Ishikawa (cell line): ENCODE measurements around the gene TPO.

Experiments
- CEBPB ChIP-seq: IDR thresholded peaks from 2 replicates; pipeline ENCODE4 v1.6.1; 2012
- CREB1 ChIP-seq: IDR thresholded peaks from 2 replicates; pipeline ENCODE4 v1.6.1; 2012; ENCODE audit warnings: low read depth
- EGR1 ChIP-seq: IDR thresholded peaks from 2 replicates; pipeline ENCODE4 v1.6.1; 2012
- EP300 ChIP-seq: IDR thresholded peaks from 2 replicates; pipeline ENCODE4 v1.6.1; 2012; ENCODE audit warnings: borderline replicate concordance
- FOXM1 ChIP-seq: IDR thresholded peaks from 2 replicates; pipeline ENCODE4 v1.6.1; 2012; ENCODE audit warnings: low read depth, borderline replicate concordance
- NFIC ChIP-seq: IDR thresholded peaks from 2 replicates; pipeline ENCODE4 v1.6.1; 2012
- RAD21 ChIP-seq: IDR thresholded peaks from 2 replicates; pipeline ENCODE4 v1.6.1; 2012; ENCODE audit warnings: low read depth
- TAF1 ChIP-seq: IDR thresholded peaks from 2 replicates; pipeline ENCODE4 v1.6.1; 2012; ENCODE audit warnings: low read depth, mild to moderate bottlenecking
- TCF12 ChIP-seq: IDR thresholded peaks from 2 replicates; pipeline ENCODE4 v1.6.1; 2012; ENCODE audit warnings: low read depth
- TEAD4 ChIP-seq: IDR thresholded peaks from 2 replicates; pipeline ENCODE4 v1.6.1; 2012
- YY1 ChIP-seq: IDR thresholded peaks from 2 replicates; pipeline ENCODE4 v1.6.1; 2012; ENCODE audit warnings: low read depth
- ZBTB7A ChIP-seq: IDR thresholded peaks from 2 replicates; pipeline ENCODE4 v1.6.1; 2012; ENCODE audit warnings: low read depth
- TF ChIP-seq, protein P1 (sequence below): IDR thresholded peaks from 2 replicates; pipeline ENCODE4 v1.6.1; 2012
- TF ChIP-seq, protein P2 (sequence below): IDR thresholded peaks from 2 replicates; pipeline ENCODE4 v1.6.1; 2012; ENCODE audit warnings: low read depth, mild to moderate bottlenecking
- TF ChIP-seq, protein P3 (sequence below): IDR thresholded peaks from 2 replicates; pipeline ENCODE4 v1.6.1; 2012

The TPO gene

DNA sequence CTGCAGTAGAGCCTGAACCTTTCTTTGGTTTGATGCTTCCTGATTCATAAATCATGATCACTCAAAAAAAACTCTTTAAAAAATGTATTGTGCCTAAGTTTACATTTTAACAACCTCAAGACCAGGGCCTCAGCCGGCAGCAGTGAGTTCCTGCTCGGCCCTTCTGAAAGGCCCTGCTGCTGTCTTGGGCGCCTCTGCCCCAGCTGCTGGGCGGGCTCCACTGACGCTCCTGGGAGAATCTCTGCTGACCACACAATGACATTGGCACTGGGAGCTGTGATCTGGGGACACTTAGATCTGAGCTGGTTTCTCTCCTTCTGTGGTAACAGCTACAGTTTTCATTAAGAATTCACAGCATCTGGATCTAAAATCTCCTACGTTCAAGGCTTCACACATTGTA, 25.7 kb downstream of the TPO start:
- TF ChIP-seq YY1: no peak
- TF ChIP-seq TCF12: no peak
- no peak for TF ChIP-seq ZBTB7A
- TF ChIP-seq CREB1: no peak
- TF ChIP-seq EP300: no peak
- no peak for TF ChIP-seq NFIC
- TF ChIP-seq RAD21: no peak
- no peak for TF ChIP-seq FOXM1
- no peak for TF ChIP-seq TAF1
- no peak for TF ChIP-seq CEBPB
- TF ChIP-seq, protein P1, sequence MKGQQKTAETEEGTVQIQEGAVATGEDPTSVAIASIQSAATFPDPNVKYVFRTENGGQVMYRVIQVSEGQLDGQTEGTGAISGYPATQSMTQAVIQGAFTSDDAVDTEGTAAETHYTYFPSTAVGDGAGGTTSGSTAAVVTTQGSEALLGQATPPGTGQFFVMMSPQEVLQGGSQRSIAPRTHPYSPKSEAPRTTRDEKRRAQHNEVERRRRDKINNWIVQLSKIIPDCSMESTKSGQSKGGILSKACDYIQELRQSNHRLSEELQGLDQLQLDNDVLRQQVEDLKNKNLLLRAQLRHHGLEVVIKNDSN: no peak
- TF ChIP-seq, protein P2, sequence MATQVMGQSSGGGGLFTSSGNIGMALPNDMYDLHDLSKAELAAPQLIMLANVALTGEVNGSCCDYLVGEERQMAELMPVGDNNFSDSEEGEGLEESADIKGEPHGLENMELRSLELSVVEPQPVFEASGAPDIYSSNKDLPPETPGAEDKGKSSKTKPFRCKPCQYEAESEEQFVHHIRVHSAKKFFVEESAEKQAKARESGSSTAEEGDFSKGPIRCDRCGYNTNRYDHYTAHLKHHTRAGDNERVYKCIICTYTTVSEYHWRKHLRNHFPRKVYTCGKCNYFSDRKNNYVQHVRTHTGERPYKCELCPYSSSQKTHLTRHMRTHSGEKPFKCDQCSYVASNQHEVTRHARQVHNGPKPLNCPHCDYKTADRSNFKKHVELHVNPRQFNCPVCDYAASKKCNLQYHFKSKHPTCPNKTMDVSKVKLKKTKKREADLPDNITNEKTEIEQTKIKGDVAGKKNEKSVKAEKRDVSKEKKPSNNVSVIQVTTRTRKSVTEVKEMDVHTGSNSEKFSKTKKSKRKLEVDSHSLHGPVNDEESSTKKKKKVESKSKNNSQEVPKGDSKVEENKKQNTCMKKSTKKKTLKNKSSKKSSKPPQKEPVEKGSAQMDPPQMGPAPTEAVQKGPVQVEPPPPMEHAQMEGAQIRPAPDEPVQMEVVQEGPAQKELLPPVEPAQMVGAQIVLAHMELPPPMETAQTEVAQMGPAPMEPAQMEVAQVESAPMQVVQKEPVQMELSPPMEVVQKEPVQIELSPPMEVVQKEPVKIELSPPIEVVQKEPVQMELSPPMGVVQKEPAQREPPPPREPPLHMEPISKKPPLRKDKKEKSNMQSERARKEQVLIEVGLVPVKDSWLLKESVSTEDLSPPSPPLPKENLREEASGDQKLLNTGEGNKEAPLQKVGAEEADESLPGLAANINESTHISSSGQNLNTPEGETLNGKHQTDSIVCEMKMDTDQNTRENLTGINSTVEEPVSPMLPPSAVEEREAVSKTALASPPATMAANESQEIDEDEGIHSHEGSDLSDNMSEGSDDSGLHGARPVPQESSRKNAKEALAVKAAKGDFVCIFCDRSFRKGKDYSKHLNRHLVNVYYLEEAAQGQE: no peak
- no peak for TF ChIP-seq TEAD4
- TF ChIP-seq, protein P3, sequence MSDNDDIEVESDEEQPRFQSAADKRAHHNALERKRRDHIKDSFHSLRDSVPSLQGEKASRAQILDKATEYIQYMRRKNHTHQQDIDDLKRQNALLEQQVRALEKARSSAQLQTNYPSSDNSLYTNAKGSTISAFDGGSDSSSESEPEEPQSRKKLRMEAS: no peak
- TF ChIP-seq EGR1: no peak

DNA sequence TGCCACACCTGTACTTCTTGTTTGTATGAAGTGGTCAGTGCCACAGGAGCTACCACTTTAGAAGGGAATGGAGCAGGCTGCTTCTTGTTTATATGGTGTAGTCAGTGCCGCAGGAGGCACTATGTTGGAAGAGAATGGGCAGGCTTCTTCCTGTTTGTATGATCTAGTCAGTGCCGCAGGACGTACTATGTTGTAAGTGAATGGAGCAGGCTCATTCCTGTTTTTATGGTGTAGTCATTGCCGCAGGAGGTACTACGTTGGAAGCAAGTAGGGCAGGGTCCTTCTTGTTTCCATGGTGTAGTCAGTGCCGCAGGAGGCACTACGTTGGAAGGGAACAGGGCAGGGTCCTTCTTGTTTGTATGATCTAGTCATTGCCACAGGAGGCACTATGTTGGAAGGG, 27.3 kb downstream of the TPO start:
- TF ChIP-seq CEBPB (no peak), FOXM1 (no peak), TCF12 (no peak), ZBTB7A (no peak), CREB1 (no peak), RAD21 (no peak), EP300 (no peak), EGR1 (no peak), YY1 (no peak), NFIC (no peak), TAF1 (no peak), TEAD4 (no peak)
- TF ChIP-seq, protein P1: no peak
- TF ChIP-seq, protein P3: no peak
- TF ChIP-seq, protein P2: no peak

DNA sequence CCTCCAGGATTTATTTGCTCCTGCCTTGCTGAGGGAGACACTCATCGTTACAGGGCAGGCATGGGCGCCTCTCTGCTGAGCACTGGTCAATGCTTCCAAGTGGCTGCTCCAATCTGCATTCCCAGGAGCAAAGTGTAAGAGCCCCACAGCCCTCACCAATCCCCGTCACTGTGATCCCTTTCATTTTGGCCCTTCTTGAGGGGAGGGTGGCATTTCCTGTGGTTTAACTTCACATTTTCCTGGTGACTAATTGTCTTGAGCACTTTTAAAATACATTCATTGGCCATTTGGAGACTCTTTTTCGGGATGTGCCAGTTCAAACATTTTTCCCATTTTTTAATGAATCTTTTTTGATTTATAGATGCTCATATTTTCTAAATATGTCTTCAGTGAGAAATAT, 33.0 kb downstream of the TPO start:
- TF ChIP-seq, protein P2: no peak
- TF ChIP-seq EP300 (no peak), CEBPB (no peak), ZBTB7A (no peak), TEAD4 (no peak), RAD21 (no peak), NFIC (no peak), YY1 (no peak)
- TF ChIP-seq, protein P3: no peak

DNA sequence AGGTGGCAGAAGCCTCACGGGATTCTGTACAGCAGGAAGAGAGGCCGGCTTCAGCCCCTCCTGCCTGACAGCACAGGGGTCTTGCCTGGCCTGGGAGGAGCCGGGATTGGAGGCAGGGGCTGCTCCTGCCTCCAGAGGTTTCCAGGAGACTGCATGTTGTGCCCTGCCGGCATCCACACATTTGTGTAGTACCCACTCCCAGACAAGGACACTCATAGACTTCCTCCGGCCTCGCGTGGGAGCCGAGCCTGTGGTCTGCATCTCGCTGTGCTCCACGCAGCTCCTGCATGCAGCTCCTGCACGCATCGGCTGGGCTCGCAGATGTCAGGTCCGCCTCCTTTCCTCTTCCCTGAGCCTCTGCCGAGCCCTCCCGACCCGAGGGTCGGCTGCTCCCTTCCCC, 34.7 kb downstream of the TPO start:
- no peak for TF ChIP-seq EGR1
- no peak for TF ChIP-seq CEBPB

DNA sequence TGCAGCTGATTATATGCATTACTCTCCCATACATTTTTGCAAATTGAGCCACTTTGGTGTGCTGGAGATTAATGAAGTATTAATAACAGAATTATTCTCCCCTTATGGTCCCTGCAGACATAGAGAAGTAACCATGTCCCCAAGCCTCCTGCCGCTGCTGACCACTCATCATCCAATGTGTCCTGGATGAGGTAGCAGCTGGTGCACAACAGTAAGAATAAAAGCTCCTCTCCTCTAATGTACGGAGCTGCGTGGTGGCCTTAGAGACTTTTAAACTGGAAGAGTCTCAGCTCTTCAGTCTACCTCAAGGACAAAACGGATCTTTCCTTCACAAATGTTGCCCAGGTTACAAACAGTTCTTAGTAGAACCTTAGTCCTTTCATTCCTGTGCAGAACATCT, 37.7 kb downstream of the TPO start:
- TF ChIP-seq ZBTB7A: no peak
- TF ChIP-seq CEBPB: no peak
- no peak for TF ChIP-seq RAD21
- no peak for TF ChIP-seq EGR1
- no peak for TF ChIP-seq YY1
- TF ChIP-seq CREB1: no peak
- TF ChIP-seq TCF12: no peak
- no peak for TF ChIP-seq EP300
- TF ChIP-seq FOXM1: no peak
- no peak for TF ChIP-seq TEAD4
- no peak for TF ChIP-seq TAF1
- TF ChIP-seq, protein P2: no peak
- TF ChIP-seq, protein P3: no peak
- TF ChIP-seq, protein P1: no peak
